Measurements from ENCODE around the gene COPS7A. TPM values are rescaled to one million over a fixed set of nuclear protein-coding genes. Genes with fewer than 3 reads are reported as not detected.

COPS7A gene
- total and polyA plus RNA-seq, 9 of the 15 experiments (the other 6 are each of a cell fraction or from before 2014, with no cell fraction given), result 12.7 to 36.0 (median 24.3) TPM

DNA sequence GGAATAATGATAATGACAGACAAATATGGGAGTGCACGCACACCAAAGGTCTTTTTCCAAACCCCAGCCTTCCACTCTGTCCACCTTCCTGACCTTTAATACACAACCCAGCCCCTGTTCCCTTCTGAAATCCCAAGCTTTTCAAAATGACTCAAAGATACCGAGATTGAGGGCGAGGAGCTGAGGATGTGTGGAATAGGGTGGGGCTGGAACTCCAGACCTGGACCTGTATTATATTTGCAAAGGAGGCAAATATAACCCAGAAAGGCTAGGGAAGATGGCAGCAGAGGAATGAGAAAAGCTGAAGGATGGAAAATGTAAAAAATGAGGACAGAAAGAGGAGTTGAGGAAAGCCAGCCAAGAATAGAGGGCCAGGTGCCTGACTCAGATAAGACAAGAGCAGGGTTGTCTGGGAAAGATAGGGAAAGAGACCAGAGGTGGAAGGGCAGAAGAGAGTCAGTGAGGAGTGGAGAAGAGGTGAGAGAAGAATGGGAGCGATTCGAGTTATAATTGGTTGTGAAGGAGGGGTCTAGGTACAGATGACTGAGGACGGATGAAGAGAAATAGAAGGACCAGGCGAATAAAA, 41.3 kb downstream of the COPS7A start (continued):
- TF ChIP-seq, protein P1, sequence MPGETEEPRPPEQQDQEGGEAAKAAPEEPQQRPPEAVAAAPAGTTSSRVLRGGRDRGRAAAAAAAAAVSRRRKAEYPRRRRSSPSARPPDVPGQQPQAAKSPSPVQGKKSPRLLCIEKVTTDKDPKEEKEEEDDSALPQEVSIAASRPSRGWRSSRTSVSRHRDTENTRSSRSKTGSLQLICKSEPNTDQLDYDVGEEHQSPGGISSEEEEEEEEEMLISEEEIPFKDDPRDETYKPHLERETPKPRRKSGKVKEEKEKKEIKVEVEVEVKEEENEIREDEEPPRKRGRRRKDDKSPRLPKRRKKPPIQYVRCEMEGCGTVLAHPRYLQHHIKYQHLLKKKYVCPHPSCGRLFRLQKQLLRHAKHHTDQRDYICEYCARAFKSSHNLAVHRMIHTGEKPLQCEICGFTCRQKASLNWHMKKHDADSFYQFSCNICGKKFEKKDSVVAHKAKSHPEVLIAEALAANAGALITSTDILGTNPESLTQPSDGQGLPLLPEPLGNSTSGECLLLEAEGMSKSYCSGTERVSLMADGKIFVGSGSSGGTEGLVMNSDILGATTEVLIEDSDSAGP (CRISPR knock-in tag; IDR thresholded peaks at IDR 0.05), result no peak
- TF ChIP-seq TAF7 (tag; IDR thresholded peaks at IDR 0.05) (no peak), EHMT2 (IDR thresholded peaks at IDR 0.05) (peak; percentile 96), NFXL1 (CRISPR knock-in tag; IDR thresholded peaks at IDR 0.05) (no peak), IFI16 (CRISPR knock-in tag; IDR thresholded peaks at IDR 0.05) (no peak), FOXK2 (conservative IDR thresholded peaks at IDR 0.05 in 1 of 2, IDR thresholded peaks at IDR 0.05 in 1 of 2; ENCODE audit: low read depth in 2 of 2) (peak; percentile 33 to 44; a peak in 1 of 4 replicates), ZNF778 (CRISPR knock-in tag; IDR thresholded peaks at IDR 0.05) (no peak), CAMTA2 (CRISPR knock-in tag; conservative IDR thresholded peaks at IDR 0.05) (no peak), FOSL1 (tag; conservative IDR thresholded peaks at IDR 0.05) (no peak; the same call in 1 of the 2 replicates), ELF4 (CRISPR knock-in tag; IDR thresholded peaks at IDR 0.05) (peak; percentile 94), TRIM28 (IDR thresholded peaks at IDR 0.05) (no peak), SMAD1 (IDR thresholded peaks at IDR 0.05; ENCODE audit: low read depth, low read length, partially characterized antibody) (peak; percentile 55), BRF1 (IDR thresholded peaks at IDR 0.05; ENCODE audit: borderline replicate concordance, extremely low read depth, insufficient read length) (no peak), SRSF9 (IDR thresholded peaks at IDR 0.05; ENCODE audit: borderline replicate concordance, low read depth, low read length) (no peak), L3MBTL2 (IDR thresholded peaks at IDR 0.05) (peak; percentile 42; the same call in 1 of the 2 replicates), ARNT (IDR thresholded peaks at IDR 0.05) (peak; percentile 87 to 92; a peak in 3 of 4 replicates)
- TF ChIP-seq, protein P2, sequence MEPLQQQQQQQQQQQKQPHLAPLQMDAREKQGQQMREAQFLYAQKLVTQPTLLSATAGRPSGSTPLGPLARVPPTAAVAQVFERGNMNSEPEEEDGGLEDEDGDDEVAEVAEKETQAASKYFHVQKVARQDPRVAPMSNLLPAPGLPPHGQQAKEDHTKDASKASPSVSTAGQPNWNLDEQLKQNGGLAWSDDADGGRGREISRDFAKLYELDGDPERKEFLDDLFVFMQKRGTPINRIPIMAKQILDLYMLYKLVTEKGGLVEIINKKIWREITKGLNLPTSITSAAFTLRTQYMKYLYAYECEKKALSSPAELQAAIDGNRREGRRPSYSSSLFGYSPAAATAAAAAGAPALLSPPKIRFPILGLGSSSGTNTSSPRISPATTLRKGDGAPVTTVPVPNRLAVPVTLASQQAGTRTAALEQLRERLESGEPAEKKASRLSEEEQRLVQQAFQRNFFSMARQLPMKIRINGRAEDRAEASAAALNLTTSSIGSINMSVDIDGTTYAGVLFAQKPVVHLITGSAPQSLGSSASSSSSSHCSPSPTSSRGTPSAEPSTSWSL (CRISPR knock-in tag; IDR thresholded peaks at IDR 0.05; ENCODE audit: borderline replicate concordance), result no peak
- TF ChIP-seq, protein P3, sequence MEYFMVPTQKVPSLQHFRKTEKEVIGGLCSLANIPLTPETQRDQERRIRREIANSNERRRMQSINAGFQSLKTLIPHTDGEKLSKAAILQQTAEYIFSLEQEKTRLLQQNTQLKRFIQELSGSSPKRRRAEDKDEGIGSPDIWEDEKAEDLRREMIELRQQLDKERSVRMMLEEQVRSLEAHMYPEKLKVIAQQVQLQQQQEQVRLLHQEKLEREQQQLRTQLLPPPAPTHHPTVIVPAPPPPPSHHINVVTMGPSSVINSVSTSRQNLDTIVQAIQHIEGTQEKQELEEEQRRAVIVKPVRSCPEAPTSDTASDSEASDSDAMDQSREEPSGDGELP (CRISPR knock-in tag; IDR thresholded peaks at IDR 0.05; ENCODE audit: borderline replicate concordance), result no peak
- TF ChIP-seq, protein P4, sequence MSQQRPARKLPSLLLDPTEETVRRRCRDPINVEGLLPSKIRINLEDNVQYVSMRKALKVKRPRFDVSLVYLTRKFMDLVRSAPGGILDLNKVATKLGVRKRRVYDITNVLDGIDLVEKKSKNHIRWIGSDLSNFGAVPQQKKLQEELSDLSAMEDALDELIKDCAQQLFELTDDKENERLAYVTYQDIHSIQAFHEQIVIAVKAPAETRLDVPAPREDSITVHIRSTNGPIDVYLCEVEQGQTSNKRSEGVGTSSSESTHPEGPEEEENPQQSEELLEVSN (IDR thresholded peaks at IDR 0.05; ENCODE audit: borderline replicate concordance in 1 of 2, extremely low read depth in 1 of 2, insufficient read depth in 1 of 2, insufficient read length in 1 of 2, low read depth in 1 of 2, low read length in 1 of 2, poor library complexity in 1 of 2, severe bottlenecking in 1 of 2), result no peak
- TF ChIP-seq, protein P5, sequence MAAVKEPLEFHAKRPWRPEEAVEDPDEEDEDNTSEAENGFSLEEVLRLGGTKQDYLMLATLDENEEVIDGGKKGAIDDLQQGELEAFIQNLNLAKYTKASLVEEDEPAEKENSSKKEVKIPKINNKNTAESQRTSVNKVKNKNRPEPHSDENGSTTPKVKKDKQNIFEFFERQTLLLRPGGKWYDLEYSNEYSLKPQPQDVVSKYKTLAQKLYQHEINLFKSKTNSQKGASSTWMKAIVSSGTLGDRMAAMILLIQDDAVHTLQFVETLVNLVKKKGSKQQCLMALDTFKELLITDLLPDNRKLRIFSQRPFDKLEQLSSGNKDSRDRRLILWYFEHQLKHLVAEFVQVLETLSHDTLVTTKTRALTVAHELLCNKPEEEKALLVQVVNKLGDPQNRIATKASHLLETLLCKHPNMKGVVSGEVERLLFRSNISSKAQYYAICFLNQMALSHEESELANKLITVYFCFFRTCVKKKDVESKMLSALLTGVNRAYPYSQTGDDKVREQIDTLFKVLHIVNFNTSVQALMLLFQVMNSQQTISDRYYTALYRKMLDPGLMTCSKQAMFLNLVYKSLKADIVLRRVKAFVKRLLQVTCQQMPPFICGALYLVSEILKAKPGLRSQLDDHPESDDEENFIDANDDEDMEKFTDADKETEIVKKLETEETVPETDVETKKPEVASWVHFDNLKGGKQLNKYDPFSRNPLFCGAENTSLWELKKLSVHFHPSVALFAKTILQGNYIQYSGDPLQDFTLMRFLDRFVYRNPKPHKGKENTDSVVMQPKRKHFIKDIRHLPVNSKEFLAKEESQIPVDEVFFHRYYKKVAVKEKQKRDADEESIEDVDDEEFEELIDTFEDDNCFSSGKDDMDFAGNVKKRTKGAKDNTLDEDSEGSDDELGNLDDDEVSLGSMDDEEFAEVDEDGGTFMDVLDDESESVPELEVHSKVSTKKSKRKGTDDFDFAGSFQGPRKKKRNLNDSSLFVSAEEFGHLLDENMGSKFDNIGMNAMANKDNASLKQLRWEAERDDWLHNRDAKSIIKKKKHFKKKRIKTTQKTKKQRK (IDR thresholded peaks at IDR 0.05; ENCODE audit: borderline replicate concordance, low read depth, low read length), result no peak

All from K562 (cell line).